ENCODE results near the gene TRAF6.

- TF ChIP-seq POLR2A (IDR thresholded peaks at IDR 0.05) (no peak), CTCF (IDR thresholded peaks at IDR 0.05) (no peak), EP300 (IDR thresholded peaks at IDR 0.05) (no peak), POLR2AphosphoS5 (IDR thresholded peaks at IDR 0.05) (no peak)
Observed at GRCh38 chr11:36452236-36452940, 57.7 kb downstream of the TRAF6 start.

Measured in sigmoid colon (tissue), 4 donors.